Measurements from ENCODE around the gene ARNT2.

GRCh38 chr15:80437334-80437891 lies 33.2 kb downstream of the ARNT2 start:
- TF ChIP-seq CTCF (IDR thresholded peaks at IDR 0.05): no peak
- TF ChIP-seq EP300 (IDR thresholded peaks at IDR 0.05; ENCODE audit: borderline replicate concordance in 1 of 2, low read depth in 1 of 2, low read length in 1 of 2): no peak
- no peak for TF ChIP-seq MAX (IDR thresholded peaks at IDR 0.05; ENCODE audit: low read depth)
- no peak for TF ChIP-seq REST (IDR thresholded peaks at IDR 0.05; ENCODE audit: low read depth, low read length)
- TF ChIP-seq POLR2AphosphoS5 (IDR thresholded peaks at IDR 0.05; ENCODE audit: low read depth, low read length): no peak
- no peak for TF ChIP-seq SMC3 (IDR thresholded peaks at IDR 0.05; ENCODE audit: low read depth, low read length)
- TF ChIP-seq EZH2phosphoT487 (IDR thresholded peaks at IDR 0.05; ENCODE audit: borderline replicate concordance, low read depth): no peak
